Measurements from ENCODE around the gene WDR26.
"Not testable (repeated sequence)": the region's sequence is repeated elsewhere in the genome, so short reads cannot be mapped to it uniquely, and the experiment has no call there.

Gene WDR26

DNA sequence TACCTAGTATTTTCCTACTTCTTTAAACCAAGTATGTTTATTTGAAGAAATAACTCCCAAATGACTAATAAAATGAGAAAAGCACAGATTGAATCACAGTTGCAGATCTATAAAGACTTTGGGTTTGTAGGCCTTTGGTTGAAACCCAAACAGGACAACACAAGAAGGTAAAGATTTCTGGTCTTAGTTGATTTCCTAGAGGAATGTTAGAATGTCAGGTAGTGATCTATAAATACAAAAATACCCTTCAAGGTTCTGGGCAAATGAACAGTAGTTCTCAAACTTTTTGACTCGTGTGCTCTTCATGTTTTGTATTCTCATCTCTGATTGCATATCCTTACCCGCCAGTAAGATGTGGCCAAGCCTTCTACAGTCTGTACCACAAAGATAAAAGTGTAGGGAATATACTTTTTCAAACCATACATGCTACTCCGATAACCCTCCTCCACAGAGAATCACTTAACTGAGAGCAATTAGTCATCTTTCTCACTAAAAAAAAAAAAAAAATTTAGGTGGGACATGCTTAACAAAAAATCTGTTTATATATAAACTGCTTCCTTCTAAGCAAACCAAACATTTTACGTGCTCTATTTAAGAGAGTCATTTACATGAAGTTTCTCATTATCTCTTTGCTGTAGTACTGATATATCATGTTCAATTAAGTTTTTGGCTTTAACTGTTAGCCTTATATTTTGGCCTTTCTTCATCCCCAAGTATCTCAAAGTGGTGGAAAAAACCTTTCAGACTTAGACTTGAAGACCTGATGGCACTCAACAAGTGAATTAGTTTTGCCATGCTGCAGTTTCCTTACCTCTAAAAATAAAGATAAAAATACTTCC, 42.0 kb downstream of the WDR26 start:
- no peak for DNase-seq

DNA sequence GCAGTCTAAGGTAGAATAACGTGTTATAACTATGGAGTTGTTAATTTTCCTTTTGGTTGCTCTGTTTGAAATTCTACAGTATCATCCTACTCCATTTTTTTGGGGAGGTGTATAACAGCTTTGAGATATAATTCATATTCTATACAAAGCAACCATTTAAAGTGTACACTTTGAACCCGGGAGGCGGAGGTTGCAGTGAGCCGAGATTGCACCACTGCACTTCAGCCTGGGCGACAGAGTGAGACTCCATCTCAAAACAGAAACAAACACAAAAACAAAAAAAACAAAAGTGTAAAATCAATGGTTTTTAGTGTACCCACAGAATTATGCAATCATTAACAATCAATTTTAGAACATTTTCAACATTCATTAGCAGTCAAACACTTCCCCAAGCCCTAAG, 44.1 kb downstream of the WDR26 start:
- no peak for DNase-seq

GRCh38 chr1:224387943-224388342, 46.7 kb downstream of the WDR26 start:
- DNase-seq: no peak

- DNase-seq: no peak
Measured at GRCh38 chr1:224387302-224387912, 47.2 kb downstream of the WDR26 start.

GRCh38 chr1:224383218-224383617, 51.4 kb downstream of the WDR26 start:
- DNase-seq: no peak

GRCh38 chr1:224381880-224382548, 52.6 kb downstream of the WDR26 start:
- peak in 1 of 2 donors; percentile 7 for DNase-seq

GRCh38 chr1:224380003-224380402, 54.6 kb downstream of the WDR26 start:
- DNase-seq: peak; percentile 43 to 50

- DNase-seq: no peak
Measured at GRCh38 chr1:224378855-224379631, 55.6 kb downstream of the WDR26 start.

DNA sequence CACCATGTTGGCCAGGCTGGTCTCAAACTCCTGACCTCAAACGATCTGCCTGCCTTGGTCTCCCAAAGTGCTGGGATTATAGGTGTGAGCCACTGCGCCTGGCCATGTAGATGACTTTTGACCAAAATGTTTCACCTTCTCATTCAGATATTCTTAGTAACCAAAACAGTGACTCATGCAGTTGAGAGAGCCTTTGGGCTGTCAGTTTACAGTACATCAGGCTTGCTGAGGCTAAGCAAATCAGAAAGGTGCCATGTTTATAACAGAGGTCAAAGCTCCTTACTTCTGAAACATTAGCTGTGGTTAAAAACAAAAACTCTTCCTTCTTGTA, 57.0 kb downstream of the WDR26 start:
- no peak for DNase-seq

GRCh38 chr1:224375059-224375458, 59.5 kb downstream of the WDR26 start:
- no peak for DNase-seq

DNA sequence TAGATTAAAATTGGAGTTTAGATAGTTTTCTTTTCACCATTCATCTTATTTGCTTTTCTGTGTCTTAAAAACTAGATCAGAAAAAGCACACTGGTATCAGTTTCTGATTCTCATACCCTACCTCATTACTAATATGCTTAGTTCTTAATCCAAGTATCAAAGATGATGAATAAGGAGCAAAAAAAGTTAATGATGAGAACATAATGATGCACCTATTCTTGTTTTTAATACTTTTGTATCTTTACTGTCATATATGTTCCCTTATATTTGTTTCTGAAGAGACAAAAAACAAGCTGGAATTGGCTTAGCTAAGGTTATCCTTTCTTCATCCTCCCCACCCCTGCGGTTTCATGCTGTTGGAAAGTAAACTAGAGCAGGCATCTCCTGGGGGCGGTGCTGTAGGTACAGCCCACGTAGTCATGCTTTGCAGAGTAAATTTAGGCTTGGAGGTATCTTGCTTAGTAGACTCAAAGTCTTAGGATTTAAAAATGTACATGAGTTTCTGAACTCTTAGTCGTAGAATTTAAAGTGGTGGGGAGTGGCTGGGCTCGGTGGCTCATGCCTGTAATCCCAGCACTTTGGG, 61.5 kb downstream of the WDR26 start:
- DNase-seq: no peak

DNA sequence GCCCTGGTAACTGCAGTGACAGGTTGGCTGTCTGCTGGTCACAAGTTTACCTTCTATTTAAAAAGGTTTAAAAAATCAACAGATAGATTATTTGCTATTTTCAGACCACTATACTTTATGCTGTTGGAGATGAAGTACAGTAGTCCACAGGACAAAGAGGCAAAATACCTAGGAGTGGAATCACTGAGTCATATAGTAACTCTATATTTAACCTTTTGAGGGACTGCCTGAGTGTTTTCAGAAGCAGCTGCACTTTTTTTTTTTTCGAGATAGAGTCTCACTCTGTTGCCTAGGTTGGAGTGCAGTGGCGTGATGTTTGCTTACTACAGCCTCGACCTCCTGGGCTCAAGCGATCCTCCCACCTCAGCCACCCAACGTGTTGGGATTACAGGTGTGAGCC, 66.2 kb downstream of the WDR26 start:
- no peak for DNase-seq

- DNase-seq: no peak
Measured at GRCh38 chr1:224359207-224359606, 75.4 kb downstream of the WDR26 start.

DNA sequence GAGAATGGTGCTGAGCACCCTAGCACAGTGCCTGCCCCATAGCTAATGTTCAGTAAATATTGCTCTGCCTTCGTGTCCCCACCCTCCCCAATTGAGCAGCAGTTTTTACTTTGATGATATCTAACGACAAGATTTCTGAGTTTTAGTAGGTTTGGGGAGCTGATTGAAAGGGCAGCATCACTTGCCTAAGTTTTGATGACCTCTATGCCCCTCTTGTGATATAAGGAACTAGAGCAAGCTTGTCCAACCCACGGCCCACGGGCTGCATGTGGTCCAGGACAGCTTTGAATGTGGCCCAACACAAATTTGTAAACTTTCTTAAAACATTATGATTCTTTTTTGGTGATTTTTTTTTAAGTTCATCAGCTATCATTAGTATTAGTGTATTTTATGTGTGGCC, 76.4 kb downstream of the WDR26 start:
- DNase-seq: no peak

DNA sequence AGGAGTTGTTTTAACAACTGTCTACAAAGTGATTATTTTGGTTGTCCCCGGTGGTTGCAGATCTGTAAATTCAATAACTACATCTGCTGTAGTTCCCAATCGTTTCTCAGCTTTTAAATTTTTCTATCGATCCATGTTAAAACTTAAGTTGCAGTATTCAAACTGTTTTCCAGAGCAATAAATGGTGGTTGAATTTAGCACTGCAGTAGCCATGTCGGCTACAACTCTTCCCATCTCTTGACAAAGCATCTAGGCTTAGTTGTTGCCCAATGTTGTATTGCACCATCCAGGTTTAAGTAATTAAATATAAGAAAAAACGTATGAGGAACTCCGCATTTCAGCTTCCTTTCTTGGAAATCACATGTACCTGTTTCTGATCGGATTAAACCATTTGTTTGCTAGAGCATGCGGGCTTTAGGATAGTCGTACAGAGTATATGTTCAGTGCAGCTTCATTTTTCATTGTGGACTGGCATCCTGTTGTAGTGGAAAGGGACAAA, 76.9 kb downstream of the WDR26 start:
- DNase-seq: no peak

GRCh38 chr1:224356685-224357625, 77.6 kb downstream of the WDR26 start, which contains the start of gene CNIH4:
CNIH4 (plus strand) TSS chr1:224356879; CDS start chr1:224356925, 46 bp downstream.
- peak; percentile 88 to 90 for DNase-seq

- no peak for DNase-seq
Measured at GRCh38 chr1:224353975-224354925, 80.3 kb downstream of the WDR26 start.

- DNase-seq: not testable (repeated sequence)
Measured at GRCh38 chr1:224352436-224353085, 82.0 kb downstream of the WDR26 start.

DNA sequence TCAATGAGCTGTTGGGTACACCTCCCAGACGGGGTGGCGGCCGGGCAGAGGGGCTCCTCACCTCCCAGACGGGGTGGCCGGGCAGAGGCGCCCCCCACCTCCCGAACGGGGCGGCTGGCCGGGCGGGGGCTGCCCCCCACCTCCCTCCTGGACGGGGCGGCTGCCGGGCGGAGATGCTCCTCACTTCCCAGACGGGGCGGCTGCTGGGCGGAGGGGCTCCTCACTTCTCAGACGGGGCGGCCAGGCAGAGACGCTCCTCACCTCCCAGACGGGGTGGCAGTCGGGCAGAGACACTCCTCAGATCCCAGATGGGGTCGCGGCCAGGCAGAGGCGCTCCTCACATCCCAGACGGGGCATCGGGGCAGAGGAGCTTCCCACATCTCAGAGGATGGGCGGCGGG, 84.9 kb downstream of the WDR26 start:
- not testable (repeated sequence) for DNase-seq

GRCh38 chr1:224348137-224348536, 86.5 kb downstream of the WDR26 start:
- DNase-seq: no peak

Data from activated CD4-positive, alpha-beta T cell treated with anti-CD3 and anti-CD28 coated beads for 4 hours (primary cell).